NCI-H460 (cell line): ENCODE data around the gene RIMOC1. TPM values are rescaled to one million over a fixed set of nuclear protein-coding genes. Genes with fewer than 3 reads are reported as not detected.
"Not testable (repeated sequence)": the region's sequence is repeated elsewhere in the genome, so short reads cannot be mapped to it uniquely, and the experiment has no call there.

Experiments used
- DNase-seq: peaks from one replicate; pipeline ENCODE4 v3.0.0-alpha.2; 2016; ENCODE audit warnings: low read depth; ENCODE audit errors: extremely low read depth
- total RNA-seq: library from RNA; depleted of rRNA; stranded (reverse); fragments of >200 nt; shearing (Covaris generic); gene quantifications from 2 replicates; pipeline ENCODE4 v1.2.3, GENCODE V29; 2014

RIMOC1 gene
- total RNA-seq, 1 experiment from 2014 or later, result 34.8 TPM

DNA sequence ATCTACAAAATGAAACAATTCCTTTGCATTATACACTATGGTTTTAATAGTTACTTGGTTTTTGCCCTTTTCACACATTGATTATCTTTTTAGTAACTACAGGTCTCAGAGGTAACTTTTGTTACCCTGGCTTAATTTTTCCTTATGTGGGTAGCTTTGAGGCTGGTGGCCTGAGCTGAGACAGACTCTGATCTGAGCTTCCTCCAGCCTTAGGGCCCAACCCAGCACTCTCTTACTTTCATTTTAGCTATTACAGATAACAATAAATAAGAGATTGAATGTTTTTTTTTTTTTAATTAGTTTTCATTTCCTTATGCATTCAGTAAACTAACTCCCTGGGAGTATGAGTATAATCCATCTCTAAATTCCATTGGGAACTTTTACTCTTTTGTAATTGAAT is 18.9 kb upstream of the RIMOC1 start:
- no peak for DNase-seq

DNA sequence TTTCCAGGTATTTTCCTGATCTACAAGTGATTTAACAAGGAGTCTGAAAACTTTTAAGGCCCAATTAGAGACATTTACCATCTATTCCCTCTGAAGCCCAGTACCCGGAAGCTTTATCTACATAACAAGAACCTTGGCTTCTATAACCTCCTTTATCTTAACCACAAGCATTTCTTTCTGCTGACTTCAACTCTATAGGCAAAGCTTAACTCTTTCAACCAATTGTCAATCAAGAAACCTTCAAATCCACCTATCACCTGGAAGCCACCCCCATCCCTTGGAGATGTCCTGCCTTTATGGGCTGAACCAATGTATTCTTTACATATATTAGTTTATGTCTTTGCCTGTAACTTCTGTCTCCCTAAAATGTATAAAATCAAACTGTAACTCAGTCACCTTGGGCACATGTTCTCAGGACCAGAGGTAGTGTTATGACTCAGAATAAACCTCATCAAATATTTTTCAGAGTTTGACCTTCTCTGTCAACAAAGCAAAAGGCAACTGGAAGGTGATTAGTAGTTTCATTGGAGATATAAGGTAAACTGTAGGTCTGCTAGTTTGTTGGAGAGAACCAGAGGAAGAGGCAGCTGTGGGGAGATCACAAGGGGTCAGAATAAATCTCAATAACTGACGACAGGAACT is 13.0 kb upstream of the RIMOC1 start:
- DNase-seq, result no peak

DNA sequence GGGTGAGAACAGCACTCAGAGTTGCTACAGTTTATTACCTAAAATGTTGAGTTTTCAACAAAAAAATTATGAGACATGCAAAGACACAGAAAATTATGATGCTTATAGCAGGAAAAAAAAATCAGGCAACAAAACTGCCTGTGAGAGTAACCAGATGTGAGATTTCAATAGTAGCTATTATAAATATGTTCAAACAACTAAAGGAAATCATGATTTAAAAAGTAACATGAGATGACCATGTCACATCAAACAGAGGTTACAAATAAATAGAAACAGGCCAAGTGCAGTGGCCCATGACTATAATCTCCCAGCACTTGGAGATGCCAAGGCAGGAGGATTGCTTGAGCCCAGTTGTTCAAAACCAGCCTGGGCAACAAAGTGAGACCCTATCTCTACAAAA is 12.1 kb upstream of the RIMOC1 start:
- no peak for DNase-seq

DNA sequence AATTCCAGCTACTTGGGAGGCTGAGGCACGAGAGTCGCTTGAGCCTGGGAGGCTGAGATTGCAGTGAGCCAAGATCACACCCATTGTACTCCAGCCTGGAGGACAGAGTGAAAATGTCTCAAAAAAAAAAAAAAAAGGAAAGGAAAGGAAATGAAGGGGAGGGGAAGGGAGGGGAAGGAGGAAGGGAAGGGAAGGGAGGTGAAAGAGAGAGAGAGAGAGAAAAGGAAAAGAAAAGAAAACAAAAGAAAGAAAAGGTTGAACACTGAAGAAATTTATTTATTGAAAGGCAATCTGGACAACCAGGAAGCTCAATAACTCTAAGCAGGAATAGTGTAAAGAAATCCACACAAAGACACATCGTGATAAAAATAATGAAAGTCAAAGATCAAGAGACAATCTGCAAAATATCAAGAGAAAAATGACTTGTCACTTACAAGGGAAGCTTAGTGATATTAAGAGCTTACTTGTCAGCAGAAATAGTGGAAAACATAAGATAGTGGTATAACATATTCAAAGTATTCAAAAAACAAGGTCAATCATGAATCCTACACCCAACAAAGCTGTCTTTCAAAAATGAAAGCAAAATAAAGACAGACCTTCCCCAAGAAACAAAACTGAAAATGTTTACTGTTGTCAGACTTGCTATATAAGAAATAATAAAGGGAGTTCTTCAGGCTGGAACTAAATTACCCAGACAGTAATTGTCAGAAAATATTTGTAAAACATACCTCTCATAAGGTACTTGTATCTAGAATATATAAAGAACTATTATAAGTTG is 10.9 kb upstream of the RIMOC1 start:
- DNase-seq, result no peak

DNA sequence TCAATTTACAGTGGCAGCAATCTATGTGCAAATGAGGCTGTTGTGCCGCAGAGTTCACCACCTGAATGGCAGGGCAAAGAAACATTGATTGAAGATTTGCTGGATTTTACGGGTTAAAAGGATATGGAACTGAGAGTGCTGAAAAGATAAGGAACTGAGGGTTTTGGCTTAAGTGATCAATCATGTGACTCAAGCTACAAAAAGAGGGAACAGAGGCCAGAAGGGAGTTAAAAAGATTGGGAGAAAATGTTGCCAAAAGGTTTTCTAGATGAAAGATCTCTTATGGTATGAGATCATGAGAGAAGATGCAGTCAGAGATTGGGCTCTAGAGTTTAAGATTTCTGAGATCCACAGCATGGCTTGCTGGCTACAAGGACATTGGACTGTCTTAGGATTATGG is 7.9 kb upstream of the RIMOC1 start:
- no peak for DNase-seq

DNA sequence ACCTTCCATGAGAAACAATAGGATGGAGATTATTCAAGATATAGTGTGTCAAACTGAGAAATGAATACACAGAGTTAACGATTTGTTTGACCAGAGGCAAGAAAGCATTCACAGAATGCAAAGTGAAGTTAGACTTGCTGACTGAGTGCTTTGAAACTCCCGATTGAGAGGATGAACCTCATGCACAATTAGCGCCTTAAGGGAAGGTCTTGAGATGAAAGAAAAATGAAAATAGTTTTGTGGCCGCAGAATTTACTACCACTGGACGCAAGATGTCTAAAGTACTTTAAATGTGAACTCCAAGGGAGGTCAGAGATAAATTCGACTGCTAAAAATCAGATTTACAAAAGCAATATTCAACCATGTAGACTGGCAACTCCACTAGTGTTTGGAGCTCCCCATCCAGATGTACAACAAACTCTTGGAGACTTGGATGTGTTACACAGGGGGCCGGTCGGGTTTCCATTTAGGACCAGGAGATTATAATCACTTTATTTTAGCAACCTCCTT is 707 bp upstream of the RIMOC1 start:
- no peak for DNase-seq

DNA sequence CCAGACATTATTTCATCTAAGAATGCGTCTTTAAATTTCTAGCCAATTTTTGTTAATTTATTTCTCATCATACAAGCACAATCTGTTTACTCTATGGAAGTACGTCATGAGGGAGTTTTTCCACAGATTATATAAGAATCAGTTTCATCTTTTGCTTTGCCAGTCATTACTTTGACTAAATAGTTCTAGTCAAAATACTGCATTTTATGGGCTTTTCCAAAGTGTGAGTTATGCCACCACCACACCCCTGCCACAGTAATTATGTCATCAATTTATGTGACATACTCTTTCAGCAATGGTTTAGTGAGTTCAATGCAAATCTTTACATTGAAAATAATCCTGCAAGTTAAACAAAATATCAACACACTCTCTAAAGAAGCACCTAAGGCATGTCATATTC is 2.0 kb downstream of the RIMOC1 start:
- no peak for DNase-seq

DNA sequence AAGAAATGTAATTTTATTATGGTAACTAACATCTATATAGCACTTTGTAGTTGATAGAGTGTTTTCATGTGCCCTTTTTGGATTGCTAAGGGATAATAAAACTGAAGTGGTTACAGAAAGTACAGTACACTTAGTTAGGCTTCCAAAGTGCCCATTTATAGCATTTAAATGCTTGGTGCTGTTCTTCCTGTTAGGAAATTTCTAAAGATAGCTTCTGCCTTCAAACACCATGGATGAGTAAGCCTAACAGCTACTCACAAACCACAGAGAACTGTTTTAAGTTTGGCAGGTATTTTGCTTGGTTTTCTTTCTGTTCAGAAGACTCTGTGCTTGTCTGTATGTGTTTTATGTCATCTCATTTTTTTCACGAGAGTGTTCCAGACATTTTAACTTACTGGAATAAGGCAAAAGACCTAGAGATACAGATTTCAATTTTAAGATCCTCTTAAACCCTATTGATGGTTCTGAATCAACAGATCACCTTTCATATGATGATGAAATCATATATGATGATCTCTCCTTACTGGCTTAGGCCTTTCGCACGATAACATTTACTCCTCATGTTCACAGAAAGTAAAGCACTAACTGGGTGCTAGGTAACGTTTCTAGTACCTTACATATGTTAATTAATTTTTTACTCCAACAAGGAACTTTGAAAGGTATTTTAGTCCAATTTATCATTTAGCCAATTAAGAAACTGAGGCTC is 4.4 kb downstream of the RIMOC1 start:
- no peak for DNase-seq

DNA sequence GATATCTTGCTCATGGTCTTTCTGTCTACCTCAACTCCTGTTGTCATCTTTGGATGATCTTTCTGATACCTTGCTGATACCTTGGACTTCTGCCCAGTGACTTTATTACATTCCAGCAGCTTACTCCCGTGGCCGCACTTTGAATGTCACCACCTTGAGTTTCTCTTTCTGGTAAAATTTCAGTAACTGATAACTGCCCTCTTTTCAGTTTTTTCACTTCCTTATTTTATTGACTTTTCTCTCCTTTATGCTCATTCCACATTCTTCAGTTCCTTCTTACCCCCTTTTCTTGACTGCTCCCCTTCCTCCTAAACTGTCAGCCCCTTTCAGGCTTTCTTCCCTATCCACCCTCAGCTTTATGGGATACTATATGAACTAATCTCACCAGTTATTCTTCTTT is 14.0 kb downstream of the RIMOC1 start:
- DNase-seq, result no peak

DNA sequence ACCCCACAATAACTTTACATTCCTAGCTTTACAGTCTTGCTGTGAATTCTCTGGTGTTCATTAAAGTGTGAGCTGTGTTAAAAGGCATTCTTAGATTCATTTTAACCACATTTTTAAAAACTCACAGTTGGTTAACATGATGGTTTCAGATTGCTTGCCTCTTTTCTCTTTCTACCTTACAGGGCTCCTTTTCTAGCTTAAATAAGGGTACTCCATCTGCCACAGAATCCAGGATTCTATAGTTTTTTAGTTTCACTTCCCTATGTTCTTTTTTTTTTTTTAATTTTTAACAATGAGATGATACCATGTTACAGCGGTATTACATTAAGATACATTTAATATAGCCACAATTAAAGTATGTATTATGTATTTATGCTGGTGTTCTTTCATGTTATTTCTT is 17.0 kb downstream of the RIMOC1 start:
- DNase-seq, result no peak

DNA sequence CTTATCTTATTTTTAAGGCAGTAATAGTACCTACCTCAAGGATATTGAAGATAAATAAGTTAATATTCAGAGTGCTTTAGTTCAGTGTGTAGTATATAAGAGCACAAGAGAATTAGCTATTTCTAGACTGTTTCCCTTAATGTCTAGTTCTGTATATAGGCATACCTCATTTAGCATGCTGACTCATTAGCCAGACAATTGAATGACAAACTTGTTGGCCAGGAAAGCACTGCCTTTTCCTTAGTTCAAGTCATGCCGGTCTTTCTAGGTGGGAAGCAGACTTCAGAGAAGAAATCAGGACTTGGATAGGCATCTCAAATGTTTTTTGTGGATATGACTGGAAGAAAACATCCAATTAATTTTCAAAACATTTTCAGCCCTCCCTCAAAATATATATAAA is 17.7 kb downstream of the RIMOC1 start:
- no peak for DNase-seq

DNA sequence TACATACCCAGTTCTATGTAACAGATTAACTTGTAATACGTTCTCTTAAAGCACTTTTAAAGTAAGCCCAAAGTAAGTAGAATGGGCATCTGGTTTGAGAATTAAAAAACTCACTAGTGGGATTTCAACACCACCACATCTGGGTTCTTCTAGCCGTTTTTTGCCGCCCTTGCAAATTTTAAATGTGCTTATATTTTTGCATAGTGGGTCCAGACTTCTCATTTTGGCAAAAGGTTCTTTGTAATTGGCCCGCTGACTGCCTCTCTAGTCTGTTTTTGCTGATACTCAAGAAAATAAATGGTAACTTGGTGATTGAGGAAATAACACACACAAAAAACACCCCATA is 20.4 kb downstream of the RIMOC1 start:
- no peak for DNase-seq

DNA sequence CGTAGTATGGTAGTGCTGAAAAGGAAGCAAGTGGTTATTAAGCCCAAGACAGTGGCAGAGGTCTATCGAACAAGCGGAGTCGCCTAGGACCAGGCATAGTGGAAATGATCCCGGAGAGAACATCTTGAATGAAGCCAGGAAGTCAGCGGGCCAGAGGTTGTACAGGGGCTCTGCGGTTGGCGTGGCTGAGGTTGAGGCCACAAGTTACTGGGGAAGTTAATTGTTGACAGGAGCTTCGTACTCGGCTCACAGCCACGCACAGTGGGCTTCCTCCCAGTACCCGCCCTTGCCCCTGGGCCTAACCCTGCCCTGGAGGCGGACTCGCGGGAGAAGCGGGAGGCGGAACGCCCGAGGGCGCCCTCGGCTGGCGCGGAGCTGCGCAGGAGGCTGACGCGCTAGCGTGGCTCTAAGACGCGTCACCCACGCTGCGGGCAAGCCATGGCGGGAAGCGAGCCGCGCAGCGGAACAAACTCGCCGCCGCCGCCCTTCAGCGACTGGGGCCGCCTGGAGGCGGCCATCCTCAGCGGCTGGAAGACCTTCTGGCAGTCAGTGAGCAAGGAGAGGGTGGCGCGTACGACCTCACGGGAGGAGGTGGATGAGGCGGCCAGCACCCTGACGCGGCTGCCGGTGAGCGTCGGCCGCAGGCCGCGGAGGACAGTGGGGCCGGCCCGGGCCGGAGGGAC is 20.9 kb downstream of the RIMOC1 start, which contains the start of gene FBXO4:
Gene FBXO4, plus strand, starts transcription at position 410 of the 683 bp plus-strand sequence. Its CDS starts 29 bp downstream, at position 439.
- DNase-seq, result peak; percentile 75

DNA sequence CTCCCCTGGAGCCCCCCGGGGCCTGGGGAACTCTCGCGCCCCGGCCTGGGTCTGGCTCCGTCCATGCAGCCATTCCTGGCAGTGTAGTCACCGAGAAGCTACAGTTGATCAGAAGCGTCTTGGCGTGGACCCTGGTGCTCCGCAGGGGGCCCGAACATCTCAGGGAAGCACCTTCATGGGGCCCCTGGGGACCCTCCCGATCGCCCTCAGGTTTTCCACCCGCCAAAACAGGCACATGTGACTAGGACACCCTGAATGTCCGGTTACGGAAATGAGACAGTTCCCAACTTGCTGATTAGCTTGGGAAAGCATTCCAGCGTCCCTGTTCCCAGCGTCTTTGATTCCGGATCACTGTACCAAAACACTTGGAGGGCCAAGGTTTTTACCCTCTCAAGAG is 21.4 kb downstream of the RIMOC1 start:
- DNase-seq, result peak; percentile 26

DNA sequence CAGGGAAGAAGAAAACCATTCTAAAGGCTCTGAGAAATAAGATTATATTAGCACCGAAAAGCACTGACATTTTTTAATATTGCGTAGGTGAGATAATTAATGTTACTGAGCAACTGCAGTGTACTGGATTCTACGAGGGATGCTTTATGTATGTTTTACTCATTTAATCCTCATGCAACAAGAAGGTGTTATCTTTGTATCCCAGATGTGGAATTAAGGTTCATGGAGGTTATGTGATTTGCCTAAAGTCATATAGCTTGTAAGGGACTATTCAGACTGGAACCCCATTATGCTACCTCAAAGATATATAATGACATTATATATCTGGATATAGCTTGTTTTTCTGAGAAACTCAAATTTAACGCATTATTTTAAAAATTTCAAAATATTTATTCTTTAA is 23.5 kb downstream of the RIMOC1 start:
- no peak for DNase-seq

DNA sequence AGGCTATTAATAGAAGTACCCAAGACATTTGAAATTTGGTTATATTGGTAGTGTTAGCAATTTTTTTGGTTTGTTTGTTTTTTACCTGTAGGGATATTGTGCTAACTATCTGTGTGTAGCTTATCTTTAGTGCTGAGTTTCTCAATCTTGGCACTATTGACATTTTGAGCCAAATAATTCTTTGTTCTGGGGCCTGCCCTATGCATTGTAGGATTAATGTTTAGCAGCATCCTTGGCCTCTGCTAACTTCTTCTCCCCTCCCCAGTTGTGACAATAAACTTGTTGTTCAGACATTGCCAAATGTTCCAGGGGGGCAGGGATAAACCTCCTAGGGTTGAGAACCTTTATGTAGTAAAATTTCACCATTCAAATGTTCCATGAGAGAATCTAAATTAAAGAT is 24.9 kb downstream of the RIMOC1 start:
- no peak for DNase-seq

DNA sequence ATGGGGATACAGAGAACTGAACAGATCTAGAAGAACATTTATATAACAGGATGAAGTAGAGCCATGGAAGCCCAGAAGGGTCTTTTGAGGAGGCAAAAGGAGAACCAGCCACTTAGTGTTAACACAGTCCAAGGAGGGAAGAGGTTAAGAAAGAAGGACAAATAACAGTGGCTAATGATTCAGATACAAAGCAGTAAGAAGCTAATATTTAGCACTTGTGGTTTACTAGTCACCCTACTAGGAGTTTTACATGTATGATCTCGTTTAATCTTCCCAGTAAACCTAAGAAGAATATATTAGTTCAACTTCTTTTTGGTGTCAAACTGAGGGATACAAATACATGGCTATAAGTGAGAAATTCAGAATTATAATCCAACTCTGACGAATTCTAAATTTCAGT is 28.6 kb downstream of the RIMOC1 start:
- no peak for DNase-seq

DNA sequence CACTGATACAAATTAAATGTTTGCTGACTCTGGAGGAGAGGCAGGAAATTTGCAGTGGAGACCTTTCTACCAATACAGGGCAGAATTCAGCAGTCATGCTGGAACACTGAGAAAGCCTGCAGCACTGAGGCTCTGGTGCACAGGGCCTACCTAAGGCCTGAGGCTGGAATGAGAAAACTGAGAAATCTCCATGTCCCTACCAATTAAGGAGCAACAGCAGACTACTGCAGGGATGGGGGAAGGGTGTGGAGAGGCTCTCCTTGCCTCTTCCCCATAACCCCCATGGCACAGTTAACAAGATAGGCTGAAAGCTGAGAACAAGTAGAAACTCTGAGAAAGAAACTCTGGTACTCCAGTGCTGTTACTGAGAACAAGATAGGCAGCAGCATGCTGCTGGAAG is 31.4 kb downstream of the RIMOC1 start:
- no peak for DNase-seq

DNA sequence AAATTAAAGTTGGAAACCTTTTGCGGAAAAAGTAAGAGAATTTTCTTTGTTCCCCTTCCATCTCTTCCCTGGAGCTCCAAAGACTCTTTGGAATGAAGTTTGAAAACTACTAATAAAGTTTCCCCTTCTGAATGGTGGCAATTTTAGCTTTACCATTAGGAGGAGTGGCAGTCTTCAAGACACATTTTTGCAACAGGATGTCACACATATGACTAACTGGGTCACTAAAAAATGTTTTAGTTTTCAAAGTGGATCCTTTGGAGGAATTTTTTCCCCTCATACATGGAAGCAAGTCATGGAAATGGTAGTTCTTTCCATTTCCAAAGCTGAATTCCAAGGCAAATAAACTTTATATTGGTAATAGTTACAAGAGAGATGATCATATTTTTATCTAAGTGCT is 36.5 kb downstream of the RIMOC1 start:
- DNase-seq, result no peak

DNA sequence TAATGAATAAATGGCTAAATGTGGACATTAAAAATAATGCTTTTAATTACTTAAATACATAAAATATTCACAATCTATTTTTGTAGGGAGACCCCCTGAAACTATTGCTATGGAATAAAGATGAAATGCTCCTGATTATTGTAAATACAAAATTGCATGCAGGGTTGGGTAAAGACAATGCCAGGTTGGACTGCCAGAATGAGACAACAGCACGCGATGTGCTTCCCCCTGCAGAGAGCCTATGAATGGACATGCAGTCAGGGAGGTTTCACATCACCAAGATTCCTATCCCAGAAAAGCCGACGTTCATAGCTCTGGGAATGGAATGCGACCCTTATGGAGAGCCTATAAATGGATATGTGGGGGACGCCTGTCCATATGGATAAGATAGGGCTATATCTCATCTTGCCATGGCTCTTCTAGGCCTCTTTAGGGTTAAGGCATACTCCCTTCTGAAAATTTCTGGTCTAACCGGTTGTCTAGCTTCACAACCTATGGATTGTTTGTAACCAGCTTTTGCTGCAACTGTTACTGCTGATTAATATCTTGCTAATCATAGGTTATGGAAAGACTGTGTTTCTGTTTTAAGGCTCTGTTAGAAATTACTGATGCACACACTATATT is 41.3 kb downstream of the RIMOC1 start:
- DNase-seq, result not testable (repeated sequence)

DNA sequence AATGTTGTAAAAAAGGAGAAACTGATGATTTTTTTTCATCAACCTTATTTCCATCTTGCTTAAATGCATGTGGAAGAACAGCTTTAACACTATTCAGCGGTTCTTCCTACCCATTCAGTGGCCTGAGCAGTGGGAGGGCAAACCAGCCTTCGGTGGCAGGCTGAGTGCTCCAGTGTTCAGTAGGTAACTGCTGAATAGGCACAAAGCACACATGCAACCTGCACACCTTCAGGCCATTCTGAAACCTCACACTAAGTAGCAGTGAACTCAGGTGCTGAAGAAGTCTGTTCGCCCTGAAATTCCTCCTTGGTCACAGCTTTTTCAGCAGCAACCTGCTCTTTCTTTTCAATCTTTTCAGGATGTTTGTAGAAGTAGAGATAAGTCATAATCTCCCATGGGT is 47.1 kb downstream of the RIMOC1 start:
- no peak for DNase-seq
